HepG2 (cell line): Measurements from ENCODE around the gene LTV1. TPM values are rescaled to one million over a fixed set of nuclear protein-coding genes. Genes with fewer than 3 reads are reported as not detected.

Source experiments
- ATAC-seq: fragments of 200-7000 bp; cut with Tn5 transposase; 3 replicates; pipeline ENCODE4 v1.9.1; 2020; ENCODE audit warnings: mild to moderate bottlenecking, moderate library complexity
- BruUV-seq: library from RNA; stranded (reverse); fragments of 400-500 nt; replicated peaks from 2 replicates; lab custom pipeline; 2021; lab: Mats Ljungman, UMichigan
- CTCF ChIA-PET: fragments of 300-600 bp; formaldehyde crosslinking; extraction: SDS; loops from one replicate; lab custom pipeline; 2021; ENCODE audit warnings: low total read pairs, inconsistent platforms, low intra/inter-chr PET ratio; lab: Yijun Ruan, JAX
- POLR2A ChIA-PET: fragments of 350-600 bp; sonication (Branson Sonifier 250); formaldehyde crosslinking; loops from one replicate; lab custom pipeline; 2020; ENCODE audit warnings: antibody characterized with exemption, inconsistent platforms; lab: Yijun Ruan, JAX
- DNase-seq: peaks from one replicate; pipeline ENCODE4 v3.0.0-alpha.2; 2015; ENCODE audit warnings: low spot score
- FAIRE-seq: peaks from 3 replicates; lab custom pipeline; 2011; peaks lifted over from hg19 to GRCh38; lab: Jason Lieb, UNC
- H2AFZ ChIP-seq: one replicate; pipeline ENCODE4 v1.6.1; 2011; ENCODE audit warnings: low read length, inconsistent platforms
- H3K27ac ChIP-seq: fragments of 300-600 bp; 3 replicates; pipeline ENCODE4 v1.8.0; 2011; ENCODE audit warnings: mixed run types, mild to moderate bottlenecking, mixed read lengths, low read length, inconsistent platforms; ENCODE audit not compliant: insufficient read depth; ENCODE audit errors: extremely low read length
- H3K27me3 ChIP-seq, 2 experiments: fragments of 200-600 bp in 1 of 2; 2 replicates in 1 of 2; 3 replicates in 1 of 2; pipeline versions ENCODE4 v1.6.0 to v1.8.0; 2011; ENCODE audit warnings: low read length in 2 of 2, mild to moderate bottlenecking in 2 of 2, moderate library complexity in 2 of 2, inconsistent platforms in 1 of 2; ENCODE audit not compliant: insufficient read depth in 2 of 2, control insufficient read depth in 1 of 2
- H3K36me3 ChIP-seq, 2 experiments: fragments of 200-600 bp in 1 of 2; replicated peaks in 1 of 2; 2 replicates in 1 of 2; 3 replicates in 1 of 2; pipeline versions ENCODE4 v1.5.1 to v1.8.0; 2011; ENCODE audit warnings: low read length in 2 of 2, inconsistent platforms in 1 of 2; ENCODE audit not compliant: insufficient read depth in 2 of 2, control insufficient read depth in 1 of 2
- H3K4me1 ChIP-seq: 2 replicates; pipeline ENCODE4 v1.5.1; 2012; ENCODE audit warnings: low read length, inconsistent platforms; ENCODE audit not compliant: insufficient read depth
- H3K4me2 ChIP-seq: 2 replicates; pipeline ENCODE4 v1.6.0; 2011; ENCODE audit warnings: low read depth, low read length, inconsistent platforms
- H3K4me3 ChIP-seq, 3 experiments: fragments of 200-600 bp in 1 of 3; sonication (generic), shearing (Covaris generic) in 1 of 3; replicated peaks in 1 of 3; 2 replicates each; pipeline ENCODE4 v1.5.1; 2011 to 2016; ENCODE audit warnings: low read length in 3 of 3, inconsistent platforms in 2 of 3, low read depth in 2 of 3, mild to moderate bottlenecking in 2 of 3, control low read depth in 1 of 3, mixed read lengths in 1 of 3; ENCODE audit not compliant: insufficient read depth in 1 of 3
- H3K79me2 ChIP-seq: one replicate; pipeline ENCODE4 v1.6.1; 2011; ENCODE audit warnings: low read length, inconsistent platforms; ENCODE audit not compliant: insufficient read depth
- H3K9ac ChIP-seq: 2 replicates; pipeline ENCODE4 v1.6.0; 2011; ENCODE audit warnings: mild to moderate bottlenecking, low read depth, low read length, inconsistent platforms; ENCODE audit not compliant: insufficient read depth
- H3K9me3 ChIP-seq: 2 replicates; pipeline ENCODE4 v1.5.1; 2012; ENCODE audit warnings: mild to moderate bottlenecking, low read length
- H4K20me1 ChIP-seq: 2 replicates; pipeline ENCODE4 v1.6.0; 2011; ENCODE audit warnings: inconsistent platforms, mild to moderate bottlenecking, low read length, moderate library complexity; ENCODE audit not compliant: insufficient read depth
- ATAD3A ChIP-seq: sonication (generic); formaldehyde crosslinking; IDR thresholded peaks from 2 replicates; pipeline ENCODE4 v1.4.0; 2020; ENCODE audit warnings: missing genetic modification reagents
- MAFF ChIP-seq: IDR thresholded peaks from 2 replicates; pipeline ENCODE4 v1.6.1; 2011; ENCODE audit warnings: low read depth, low read length, improper control_type of control experiment
- MAFK ChIP-seq, 2 experiments: IDR thresholded peaks in 1 of 2; conservative IDR thresholded peaks in 1 of 2; 2 replicates each; pipeline ENCODE4 v1.6.1; 2011; ENCODE audit warnings: improper control_type of control experiment in 2 of 2, low read length in 2 of 2
- ZBTB3 ChIP-seq: sonication (generic); formaldehyde crosslinking; IDR thresholded peaks from 2 replicates; pipeline ENCODE4 v1.4.0; 2020; ENCODE audit warnings: low read depth, mild to moderate bottlenecking, moderate library complexity, missing genetic modification reagents, borderline replicate concordance
- ZC3H13 ChIP-seq: sonication (generic); formaldehyde crosslinking; IDR thresholded peaks from 2 replicates; pipeline ENCODE4 v1.8.1; 2023; ENCODE audit warnings: mild to moderate bottlenecking, missing genetic modification reagents, moderate library complexity
- ZMAT3 ChIP-seq: sonication (generic); formaldehyde crosslinking; conservative IDR thresholded peaks from 2 replicates; pipeline ENCODE4 v1.7.0; 2021; ENCODE audit warnings: missing genetic modification reagents
- ZNF34 ChIP-seq: sonication (generic); formaldehyde crosslinking; IDR thresholded peaks from 2 replicates; pipeline ENCODE4 v1.4.0; 2020; ENCODE audit warnings: mild to moderate bottlenecking, missing genetic modification reagents, borderline replicate concordance
- ZNF737 ChIP-seq: sonication (generic); formaldehyde crosslinking; IDR thresholded peaks from 2 replicates; pipeline ENCODE4 v1.5.0; 2020; ENCODE audit warnings: missing genetic modification reagents, mild to moderate bottlenecking, borderline replicate concordance
- WGBS: methylation state at CpG from one replicate; pipeline ENCODE4 v1.1.6; 2017; ENCODE audit warnings: low lambda C conversion rate; 5-methylcytosine and 5-hydroxymethylcytosine counted together
- in situ Hi-C: cut with HindIII; loops from 2 replicates; pipeline ENCODE4 v1.10.0; 2017; ENCODE audit warnings: low pct_unique_long_range_greater_than_20kb; ENCODE audit not compliant: extremely low pct_ligation_motif_present
- intact Hi-C: fragments of 100-400 bp; cut with micrococcal nuclease; formaldehyde crosslinking; loops from one replicate; pipeline ENCODE4 v1.10.0; 2022; ENCODE audit not compliant: unreplicated experiment
- polyA plus RNA-seq, 8 experiments: library from polyadenylated mRNA; depleted of rRNA in 3 of 8; stranded (reverse) in 7 of 8; unstranded in 1 of 8; fragments of >200 nt; fragmentation: Illumina TruSeq in 4 of 8; extraction: Trizol in 4 of 8; gene quantifications; 2 replicates each; pipeline versions ENCODE4 v1.2.1 to v1.2.3, GENCODE V29; 2011 to 2016; ENCODE audit warnings: low read depth in 4 of 8, missing spikeins in 1 of 8, mixed read lengths in 1 of 8; ENCODE audit not compliant: insufficient read depth in 1 of 8
- total RNA-seq, 5 experiments: library from RNA; depleted of rRNA; stranded (reverse); fragments of >200 nt; fragmentation: Illumina TruSeq; extraction: Trizol; gene quantifications; 2 replicates each; pipeline ENCODE4 v1.2.3, GENCODE V29; 2016; ENCODE audit warnings: low read depth in 1 of 5
- TF ChIP-seq, protein P1 (sequence below): sonication (generic); formaldehyde crosslinking; IDR thresholded peaks from 2 replicates; pipeline ENCODE4 v1.8.1; 2022; ENCODE audit warnings: mild to moderate bottlenecking, missing genetic modification reagents
- TF ChIP-seq, protein P2 (sequence below): sonication (generic); formaldehyde crosslinking; IDR thresholded peaks from 2 replicates; pipeline ENCODE4 v1.8.0; 2022; ENCODE audit warnings: mild to moderate bottlenecking, missing genetic modification reagents
- TF ChIP-seq, protein P3 (sequence below): sonication (generic); formaldehyde crosslinking; IDR thresholded peaks from 2 replicates; pipeline ENCODE4 v1.4.0; 2020; ENCODE audit warnings: missing genetic modification reagents

Gene LTV1
- total and polyA plus RNA-seq, 2 of the 13 experiments (the other 11 are each of a cell fraction or from before 2014, with no cell fraction given): 21.1 to 85.8 TPM

DNA sequence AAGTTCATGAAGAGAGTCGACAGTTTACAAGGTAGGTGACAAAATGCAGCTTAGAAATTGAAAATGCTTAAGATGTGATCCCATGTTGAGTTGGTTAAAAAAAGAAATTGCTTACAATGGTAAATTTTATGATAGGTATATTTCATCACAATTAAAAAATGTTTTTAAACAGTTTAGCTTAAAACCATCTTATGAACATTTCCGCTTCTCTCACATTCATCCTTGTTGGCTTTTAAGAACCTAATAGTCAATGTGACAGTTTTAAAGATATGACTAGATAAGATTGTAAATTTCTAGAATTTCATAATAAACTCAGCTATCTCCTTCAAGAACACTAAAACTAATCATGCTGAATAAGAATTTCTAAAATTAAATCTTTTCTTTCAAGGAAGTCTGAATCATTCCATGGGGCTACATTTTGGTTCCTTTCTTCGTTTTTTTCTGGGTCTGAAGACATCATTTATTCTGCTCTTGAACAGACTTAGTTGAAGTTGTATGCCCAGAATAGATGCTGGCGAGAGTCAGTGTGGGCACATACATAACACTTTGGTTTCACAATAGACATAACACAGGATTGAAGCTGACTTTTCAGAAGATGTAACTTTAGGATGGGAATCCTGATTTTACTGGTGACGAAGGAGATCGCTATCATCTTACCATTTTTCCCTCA, 35.9 kb upstream of the LTV1 start:
- Histone ChIP-seq H4K20me1 (no peaks in the 10 kb centered on the region), H3K27me3 (no peaks in the 10 kb centered on the region), H3K36me3 (peaks cover 8 to 12% of the 10 kb centered on the region in 2 experiments; a peak in 4 of 5 replicates), H2AFZ (no peak overlapping the region), H3K79me2 (no peaks in the 10 kb centered on the region), H3K4me2 (no peak overlapping the region), H3K4me3 (no peak overlapping the region), H3K27ac (no peak overlapping the region), H3K9ac (no peak overlapping the region), H3K9me3 (no peaks in the 10 kb centered on the region), H3K4me1 (no peaks in the 10 kb centered on the region)
- intact Hi-C loops: no loop called here
- in situ Hi-C loops: no loop called here
- FAIRE-seq (no peak), ATAC-seq (no peak), DNase-seq (no peak)
- 95% methylated on average over 6 of the region's 6 CpGs for WGBS
- no TSS peak for BruUV-seq
- ChIA-PET CTCF (no interaction called here), POLR2A (interaction anchor here (0.7 kb wide), 1 partner anchor 64 kb away, joined by 3 read pairs; no protein-coding TSS in a partner anchor)
- TF ChIP-seq MAFK (conservative IDR thresholded peaks at IDR 0.05 in 1 of 2, IDR thresholded peaks at IDR 0.05 in 1 of 2; ENCODE audit: low read length in 2 of 2) (peak in 1 of 2 experiments; percentile 18; a peak in 1 of 4 replicates), ATAD3A (CRISPR knock-in tag) (no peak), ZNF737 (CRISPR knock-in tag) (no peak), ZC3H13 (CRISPR knock-in tag) (no peak), ZNF34 (CRISPR knock-in tag) (no peak), ZMAT3 (CRISPR knock-in tag) (no peak), ZBTB3 (CRISPR knock-in tag) (no peak), MAFF (0 out of 2 replicates have a peak, but pooled peaks have one; percentile 6)
- TF ChIP-seq, protein P1, sequence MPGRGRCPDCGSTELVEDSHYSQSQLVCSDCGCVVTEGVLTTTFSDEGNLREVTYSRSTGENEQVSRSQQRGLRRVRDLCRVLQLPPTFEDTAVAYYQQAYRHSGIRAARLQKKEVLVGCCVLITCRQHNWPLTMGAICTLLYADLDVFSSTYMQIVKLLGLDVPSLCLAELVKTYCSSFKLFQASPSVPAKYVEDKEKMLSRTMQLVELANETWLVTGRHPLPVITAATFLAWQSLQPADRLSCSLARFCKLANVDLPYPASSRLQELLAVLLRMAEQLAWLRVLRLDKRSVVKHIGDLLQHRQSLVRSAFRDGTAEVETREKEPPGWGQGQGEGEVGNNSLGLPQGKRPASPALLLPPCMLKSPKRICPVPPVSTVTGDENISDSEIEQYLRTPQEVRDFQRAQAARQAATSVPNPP: no peak
- TF ChIP-seq, protein P2, sequence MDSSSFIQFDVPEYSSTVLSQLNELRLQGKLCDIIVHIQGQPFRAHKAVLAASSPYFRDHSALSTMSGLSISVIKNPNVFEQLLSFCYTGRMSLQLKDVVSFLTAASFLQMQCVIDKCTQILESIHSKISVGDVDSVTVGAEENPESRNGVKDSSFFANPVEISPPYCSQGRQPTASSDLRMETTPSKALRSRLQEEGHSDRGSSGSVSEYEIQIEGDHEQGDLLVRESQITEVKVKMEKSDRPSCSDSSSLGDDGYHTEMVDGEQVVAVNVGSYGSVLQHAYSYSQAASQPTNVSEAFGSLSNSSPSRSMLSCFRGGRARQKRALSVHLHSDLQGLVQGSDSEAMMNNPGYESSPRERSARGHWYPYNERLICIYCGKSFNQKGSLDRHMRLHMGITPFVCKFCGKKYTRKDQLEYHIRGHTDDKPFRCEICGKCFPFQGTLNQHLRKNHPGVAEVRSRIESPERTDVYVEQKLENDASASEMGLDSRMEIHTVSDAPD (CRISPR knock-in tag): no peak
- TF ChIP-seq, protein P3, sequence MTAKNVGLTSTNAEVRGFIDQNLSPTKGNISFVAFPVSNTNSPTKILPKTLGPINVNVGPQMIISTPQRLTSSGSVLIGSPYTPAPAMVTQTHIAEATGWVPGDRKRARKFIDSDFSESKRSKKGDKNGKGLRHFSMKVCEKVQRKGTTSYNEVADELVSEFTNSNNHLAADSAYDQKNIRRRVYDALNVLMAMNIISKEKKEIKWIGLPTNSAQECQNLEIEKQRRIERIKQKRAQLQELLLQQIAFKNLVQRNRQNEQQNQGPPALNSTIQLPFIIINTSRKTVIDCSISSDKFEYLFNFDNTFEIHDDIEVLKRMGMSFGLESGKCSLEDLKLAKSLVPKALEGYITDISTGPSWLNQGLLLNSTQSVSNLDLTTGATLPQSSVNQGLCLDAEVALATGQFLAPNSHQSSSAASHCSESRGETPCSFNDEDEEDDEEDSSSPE: no peak
